PC-9 (cell line): Measurements from ENCODE around the gene TLE4.

Experiments used
- CTCF ChIP-seq: fragments of 200-600 bp; sonication (generic); conservative IDR thresholded peaks from 2 replicates; pipeline ENCODE4 v1.6.1; 2017; ENCODE audit warnings: mixed run types, antibody characterized with exemption, mild to moderate bottlenecking, moderate library complexity
- EZH2 ChIP-seq: fragments of 200-600 bp; sonication (generic); IDR thresholded peaks from 2 replicates; pipeline ENCODE4 v1.8.0; 2017; ENCODE audit warnings: antibody characterized with exemption, low read depth

GRCh38 chr9:79663300-79663699 is 91.5 kb downstream of the TLE4 start:
- no peak for TF ChIP-seq CTCF
- TF ChIP-seq EZH2: no peak
